ENCODE results near the gene SDCBP2.

The SDCBP2 gene

DNA sequence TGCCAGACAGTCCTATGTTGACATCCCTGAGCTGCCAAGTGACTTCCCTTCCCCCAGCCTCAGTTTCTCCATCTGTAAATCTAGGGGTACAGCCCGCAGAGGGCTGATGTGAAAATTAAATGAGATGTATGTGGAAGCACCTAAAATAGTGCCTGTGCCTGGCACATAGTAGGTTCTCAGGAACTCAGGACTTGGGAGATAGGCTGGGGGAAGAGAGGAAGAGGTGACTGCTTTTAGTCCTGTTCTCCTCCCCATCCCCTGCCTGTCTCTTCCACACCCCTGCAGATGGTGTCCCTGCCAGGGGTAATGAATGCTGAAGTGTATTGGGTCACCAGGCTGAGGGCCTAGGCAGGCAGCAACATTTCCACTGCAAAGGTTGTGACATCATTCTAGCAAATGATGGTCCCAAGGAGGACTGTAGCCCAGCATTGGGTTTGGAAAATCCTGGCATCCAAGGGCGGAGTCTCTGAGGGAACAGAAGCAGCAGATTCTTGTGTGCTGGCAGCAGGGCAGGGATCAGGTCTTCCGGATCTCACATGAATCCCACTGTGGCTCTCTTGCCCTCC lies 61.0 kb downstream of the SDCBP2 start:
- no peak for DNase-seq

DNA sequence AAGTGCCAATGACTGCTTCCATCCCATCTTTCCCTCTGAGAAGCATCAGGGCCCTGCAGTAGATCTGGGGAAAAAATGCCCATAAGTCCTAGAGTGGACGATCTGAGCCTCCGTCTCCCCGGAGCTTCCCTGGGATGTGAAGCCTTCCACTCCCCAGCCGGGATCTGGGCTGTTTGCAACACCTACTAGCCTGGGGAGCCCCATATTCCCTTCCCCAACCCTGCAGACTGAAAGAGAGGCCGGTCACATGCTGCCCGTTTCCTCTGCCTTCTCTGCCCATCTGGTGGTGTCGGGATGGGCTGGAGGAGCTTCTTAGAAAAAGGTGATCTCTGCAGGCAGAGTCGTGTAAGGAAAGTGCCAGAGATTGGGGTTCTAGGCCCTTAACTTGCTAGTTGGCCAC lies 61.8 kb downstream of the SDCBP2 start:
- no peak for DNase-seq

DNA sequence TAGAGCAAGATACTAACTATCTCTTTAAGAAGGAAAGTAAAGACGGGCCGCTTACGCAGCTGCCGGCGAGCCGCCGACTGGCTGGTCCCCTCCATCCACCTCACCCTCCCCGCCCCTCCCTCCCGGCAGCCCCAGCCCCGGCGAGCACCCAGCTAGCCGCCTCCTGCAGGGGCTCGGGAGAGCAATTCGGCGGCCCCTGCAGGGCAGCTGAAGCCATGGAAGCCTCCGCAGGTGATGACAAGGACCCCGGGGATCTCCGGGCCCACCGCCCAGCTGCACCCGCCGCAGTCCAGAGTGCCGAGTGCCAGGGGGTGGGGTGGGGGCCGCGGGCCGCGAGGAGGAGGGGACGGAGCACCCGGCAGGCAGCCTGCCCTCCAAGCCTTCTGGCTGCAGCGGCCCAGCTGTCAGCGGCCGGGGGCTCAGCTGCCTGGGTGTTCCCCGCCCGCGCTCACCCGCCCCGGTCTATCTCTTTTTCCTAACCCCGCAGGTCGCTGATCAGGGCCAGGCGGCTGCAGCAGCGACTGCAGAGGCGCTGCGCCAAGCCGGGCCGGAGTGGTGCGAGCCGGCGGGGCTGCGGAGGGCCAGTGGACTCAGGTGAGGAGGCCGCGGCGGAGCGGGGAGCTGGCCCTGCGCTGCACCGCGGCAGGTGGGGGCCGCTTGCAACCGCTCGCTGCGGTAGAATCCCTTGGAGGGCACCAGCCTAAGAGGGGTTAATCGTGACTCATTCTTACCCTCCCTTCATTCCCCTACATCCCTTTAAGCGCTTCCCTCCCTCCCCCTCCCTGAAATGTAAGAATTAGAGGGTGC lies 62.6 kb downstream of the SDCBP2 start, which contains the start of gene SNPH:
Gene SNPH, plus strand, starts transcription at position 128 of the 807 bp plus-strand sequence. CDS start 29,946 bp downstream, outside the sequence.
- no peak for DNase-seq

DNA sequence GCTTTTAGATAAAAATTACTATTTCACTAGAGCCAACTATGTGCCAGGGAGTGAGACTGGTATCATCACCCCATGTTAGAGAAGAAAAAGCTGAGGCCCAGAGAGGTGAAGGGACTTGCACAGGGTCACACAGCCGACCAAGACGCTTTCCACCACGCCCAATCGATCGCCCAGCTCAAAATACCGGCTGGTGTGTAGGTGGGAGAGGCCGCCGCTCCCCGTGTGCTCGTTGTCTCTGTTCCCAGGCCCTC lies 63.1 kb downstream of the SDCBP2 start:
- no peak for DNase-seq

DNA sequence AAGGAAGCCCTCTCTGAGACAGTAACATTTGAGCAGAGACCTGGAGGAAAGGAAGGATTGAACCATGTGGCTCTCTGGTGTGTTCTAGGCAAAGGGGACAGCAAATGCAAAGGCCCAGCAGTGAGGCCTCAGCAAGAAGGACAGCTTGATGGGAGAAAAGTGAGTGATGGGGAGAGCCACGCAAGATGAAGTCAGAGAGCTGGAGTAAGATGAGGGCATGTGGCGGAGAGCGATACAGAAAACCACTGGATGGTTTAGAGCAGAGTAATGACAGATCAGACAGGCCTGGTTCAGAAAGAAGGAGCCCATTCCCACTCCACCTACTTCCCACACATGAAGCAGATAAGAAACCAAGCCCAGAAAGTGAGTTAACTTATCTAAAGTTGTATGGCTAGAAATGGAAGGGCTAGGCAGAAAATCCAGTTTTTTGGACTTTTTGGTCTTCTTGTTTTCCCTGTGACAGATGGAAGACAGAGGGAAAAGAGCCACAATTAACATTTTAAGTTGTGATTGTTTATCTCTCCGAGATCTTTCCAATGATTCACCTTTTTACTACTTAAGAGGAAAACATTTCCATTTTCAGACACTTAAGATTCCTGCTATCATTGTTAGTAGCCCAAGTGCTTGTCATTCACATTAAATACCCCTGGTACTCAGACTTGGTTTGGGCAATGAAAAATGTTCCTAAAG lies 63.6 kb downstream of the SDCBP2 start:
- no peak for DNase-seq

DNA sequence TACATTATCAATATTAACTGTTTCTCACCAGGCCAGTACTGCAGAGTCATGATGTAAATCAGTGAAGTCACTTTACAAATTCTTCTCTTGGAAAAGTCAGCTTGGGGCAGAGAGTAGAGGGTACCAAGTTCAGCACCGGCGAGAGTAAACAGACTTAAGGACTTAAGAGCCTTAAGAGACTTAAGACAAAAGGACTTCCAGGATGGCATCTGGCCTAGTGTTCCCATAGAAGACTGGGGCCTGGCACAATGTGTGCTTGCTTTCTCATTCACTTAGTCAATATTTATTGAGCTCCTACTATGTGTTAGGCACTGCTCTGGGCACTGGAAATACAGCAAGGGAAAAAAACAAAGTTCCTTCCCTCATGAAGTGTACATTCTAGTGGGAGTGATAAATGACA lies 64.2 kb downstream of the SDCBP2 start:
- DNase-seq = no peak

DNA sequence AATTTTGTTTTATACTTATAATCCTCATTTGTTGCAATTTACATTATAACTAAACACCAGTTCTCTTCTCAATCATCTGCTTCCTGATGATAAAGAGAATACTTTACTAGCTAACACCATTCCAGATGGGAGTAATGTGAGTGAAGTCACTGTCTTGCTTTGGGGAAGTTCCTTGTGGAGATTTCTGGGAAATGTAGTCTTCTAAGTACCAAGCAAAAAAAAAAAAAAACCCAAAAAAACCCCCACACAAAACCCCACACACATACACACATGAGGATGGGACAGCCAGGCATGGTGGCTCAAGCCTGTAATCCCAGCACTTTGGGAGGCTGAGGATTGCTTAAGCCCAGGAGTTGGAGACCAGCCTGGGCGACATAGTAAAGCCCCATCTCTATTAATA lies 65.1 kb downstream of the SDCBP2 start:
- DNase-seq = no peak
